ENCODE results near the gene CYP24A1.

CYP24A1 gene

DNA sequence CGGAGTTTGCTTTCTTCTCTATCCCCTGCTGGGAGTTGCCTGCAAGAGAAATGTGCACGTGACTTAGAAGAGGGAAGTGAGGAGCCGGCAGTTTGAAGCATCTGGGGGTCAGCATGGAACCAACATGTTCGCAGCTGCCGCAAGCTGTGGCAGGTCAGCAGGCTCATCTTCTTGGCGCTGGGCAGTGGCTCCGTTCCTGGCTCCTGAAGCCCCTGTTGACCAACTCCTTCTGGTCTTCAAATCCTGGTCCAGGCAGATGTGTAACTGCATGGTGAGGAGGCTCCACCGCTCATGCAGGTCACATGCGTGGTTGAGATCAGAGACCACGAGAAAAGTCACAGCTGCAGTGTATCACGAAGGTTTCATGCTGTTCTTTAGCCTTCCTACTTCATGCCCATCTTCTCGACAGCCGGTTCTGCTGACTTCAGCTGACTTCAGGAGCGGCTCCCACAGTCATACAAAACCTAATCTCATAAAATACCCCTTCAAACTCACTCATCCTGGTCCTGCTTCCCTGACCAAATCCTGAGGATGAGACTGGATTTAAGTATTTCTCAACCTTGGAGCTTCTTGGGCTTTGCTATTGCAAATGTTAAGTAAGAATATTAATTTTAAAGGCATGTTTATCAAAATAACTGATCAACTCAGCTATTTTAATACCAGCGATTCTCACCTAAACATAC is 58.5 kb downstream of the CYP24A1 start:
- DNase-seq (ENCODE audit: low read depth, low spot score) = no peak

DNA sequence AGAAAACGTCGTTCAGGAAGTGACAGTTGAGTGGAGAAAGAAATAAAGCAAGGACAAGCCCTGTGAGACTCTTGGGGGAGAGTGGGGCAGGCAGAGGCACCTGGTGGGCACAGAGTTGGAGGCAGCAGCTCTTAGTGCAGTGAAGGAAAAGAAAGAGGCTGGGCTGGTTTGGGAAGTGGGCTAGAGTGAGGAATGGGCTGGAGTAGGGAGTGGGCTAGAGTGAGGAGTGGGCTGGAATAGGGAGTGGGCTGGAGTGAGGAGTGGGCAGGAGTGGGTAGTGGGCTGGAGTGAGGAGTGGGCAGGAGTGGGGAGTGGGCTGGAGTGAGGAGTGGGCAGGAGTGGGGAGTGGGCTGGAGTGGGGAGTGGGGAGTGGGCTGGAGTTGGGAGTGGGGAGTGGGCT is 59.7 kb downstream of the CYP24A1 start:
- DNase-seq (ENCODE audit: low read depth, low spot score) = no peak

DNA sequence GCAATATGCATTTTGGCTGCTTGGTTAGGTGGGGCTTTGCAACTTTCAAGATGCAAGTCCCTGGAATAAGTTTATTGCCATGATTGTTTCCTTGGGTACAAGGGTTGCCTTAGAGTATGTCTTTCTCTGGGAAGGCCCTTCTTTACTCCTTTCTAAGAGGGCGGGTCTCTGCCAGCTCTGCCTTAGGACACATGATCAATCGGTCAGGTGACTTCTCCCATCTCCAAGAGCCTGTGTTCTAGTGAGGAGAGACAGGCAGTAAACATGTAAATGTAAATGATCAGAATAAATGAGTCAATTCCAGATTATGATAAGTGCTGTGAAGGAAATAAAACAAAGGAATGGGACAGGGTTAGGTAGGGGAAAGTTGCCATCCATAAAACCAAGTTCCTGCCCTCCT is 60.2 kb downstream of the CYP24A1 start:
- no peak for DNase-seq (ENCODE audit: low read depth, low spot score)

DNA sequence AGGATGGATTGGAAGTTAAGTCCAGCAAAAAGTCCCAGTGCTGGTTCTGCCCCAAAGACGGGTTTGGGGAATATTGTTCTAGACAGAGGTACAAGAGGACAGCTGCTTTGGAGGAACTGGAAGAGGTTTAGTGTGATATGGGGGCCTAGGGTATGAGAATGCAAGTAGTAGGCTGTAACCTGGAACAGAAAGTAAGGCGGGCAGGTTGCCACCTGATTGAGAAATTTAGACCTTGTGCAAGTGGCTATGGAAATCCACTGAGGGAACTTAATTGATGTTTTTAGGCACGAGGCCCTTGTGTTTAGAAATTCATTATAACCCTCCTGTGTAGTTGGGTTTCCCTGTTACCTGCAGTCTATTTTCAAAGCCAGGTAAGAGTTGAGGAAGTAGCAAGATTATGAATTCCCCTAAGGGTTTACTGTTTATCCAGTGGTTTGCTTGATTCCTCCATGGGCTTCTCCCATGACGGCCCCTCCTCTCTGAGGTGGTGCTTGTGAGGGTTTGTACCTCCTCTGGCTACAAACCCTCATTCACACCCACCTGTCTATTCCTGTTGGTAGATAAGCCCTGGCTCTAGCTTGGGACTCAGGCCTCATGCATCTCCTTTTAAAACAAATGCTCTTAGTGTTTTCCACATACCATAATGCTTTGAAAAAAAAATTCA is 61.4 kb downstream of the CYP24A1 start:
- no peak for DNase-seq (ENCODE audit: low read depth, low spot score)

DNA sequence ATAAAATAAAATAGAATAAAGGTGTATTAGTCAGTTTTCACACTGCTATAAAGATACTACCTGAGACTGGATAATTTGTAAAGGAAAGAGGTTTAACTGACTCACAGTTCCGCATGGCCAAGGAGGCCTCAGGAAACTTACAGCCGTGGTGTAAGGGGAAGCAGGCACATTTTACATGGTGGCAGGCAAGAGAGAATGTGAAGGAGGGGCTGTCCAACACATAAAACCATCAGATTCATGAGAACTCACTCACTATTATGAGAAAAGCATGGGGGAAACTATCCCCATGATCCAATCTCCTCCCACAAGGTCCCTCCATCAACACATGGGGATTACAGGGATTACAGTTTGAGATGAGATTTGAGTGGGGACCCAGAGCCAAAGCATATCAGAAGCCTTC is 62.3 kb downstream of the CYP24A1 start:
- DNase-seq (ENCODE audit: low read depth, low spot score) = no peak

DNA sequence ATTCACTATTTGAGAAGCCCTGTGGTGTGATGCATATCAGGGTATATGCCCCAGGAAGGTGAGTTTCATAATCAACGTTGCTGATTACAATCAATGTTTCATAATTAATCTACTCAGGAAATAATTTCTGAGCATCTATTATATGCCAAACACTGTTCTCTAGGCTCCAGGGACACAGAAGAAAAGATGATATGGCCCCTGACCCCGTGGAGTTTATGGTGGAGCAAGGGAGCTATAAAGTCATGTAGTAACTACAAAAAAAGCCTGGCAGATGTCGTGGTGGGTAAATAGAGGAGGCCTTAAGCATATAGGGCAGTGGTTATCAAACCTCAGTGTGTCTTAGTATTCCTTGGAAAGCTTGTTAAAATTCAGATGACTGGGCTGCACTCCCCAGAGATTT is 63.3 kb downstream of the CYP24A1 start:
- no peak for DNase-seq (ENCODE audit: low read depth, low spot score)

DNA sequence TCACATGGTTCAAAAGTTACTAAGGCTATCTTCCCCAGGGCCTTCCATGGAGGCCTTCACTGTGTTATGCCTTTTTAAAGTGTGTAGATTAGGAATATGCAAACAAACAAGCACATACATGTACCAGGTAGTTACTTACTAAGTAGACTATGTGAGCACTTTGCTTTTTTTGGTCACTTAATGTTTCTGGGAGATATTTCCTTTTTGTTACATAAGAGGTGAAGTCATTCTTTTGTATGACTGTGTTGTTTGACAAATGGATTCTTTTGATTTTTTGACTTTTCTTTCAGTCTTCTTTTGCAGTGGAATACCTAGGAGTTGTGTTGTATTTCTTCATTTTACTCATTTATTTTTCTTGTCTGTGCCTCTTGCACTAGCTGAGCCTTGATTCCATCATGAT is 63.7 kb downstream of the CYP24A1 start:
- no peak for DNase-seq (ENCODE audit: low read depth, low spot score)

DNA sequence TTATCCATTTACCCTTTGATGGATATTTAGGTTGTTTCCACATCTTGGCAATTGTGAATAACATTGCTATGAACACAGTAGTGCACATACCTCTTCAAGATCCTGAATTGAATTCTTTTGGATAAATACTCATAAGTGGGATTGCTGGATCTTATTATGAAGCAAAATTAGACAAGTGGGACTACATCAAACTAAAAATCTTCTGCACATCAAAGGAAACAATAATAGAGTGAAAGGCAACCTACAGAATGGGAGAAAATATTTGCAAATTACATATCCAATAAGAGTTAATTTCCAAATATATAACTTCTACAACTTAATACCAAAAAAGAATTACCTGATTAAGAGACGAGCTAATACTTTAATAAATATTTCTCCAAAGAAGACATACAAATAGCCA is 65.0 kb downstream of the CYP24A1 start:
- DNase-seq (ENCODE audit: low read depth, low spot score) = no peak

DNA sequence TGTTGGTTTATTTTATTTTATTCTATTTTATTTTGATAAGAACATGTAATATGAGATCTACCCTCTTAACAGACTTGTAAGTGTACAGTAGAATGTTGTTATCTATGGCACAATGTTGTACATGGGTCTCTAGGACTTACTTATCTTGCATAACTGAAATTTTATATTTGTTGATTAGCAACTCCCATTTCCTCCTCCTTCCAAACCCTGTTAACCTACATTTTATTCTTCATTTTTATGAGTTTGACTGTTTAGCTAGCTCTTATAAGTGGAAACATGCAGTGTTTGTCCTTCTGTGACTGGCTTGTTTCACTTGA is 65.5 kb downstream of the CYP24A1 start:
- no peak for DNase-seq (ENCODE audit: low read depth, low spot score)

DNA sequence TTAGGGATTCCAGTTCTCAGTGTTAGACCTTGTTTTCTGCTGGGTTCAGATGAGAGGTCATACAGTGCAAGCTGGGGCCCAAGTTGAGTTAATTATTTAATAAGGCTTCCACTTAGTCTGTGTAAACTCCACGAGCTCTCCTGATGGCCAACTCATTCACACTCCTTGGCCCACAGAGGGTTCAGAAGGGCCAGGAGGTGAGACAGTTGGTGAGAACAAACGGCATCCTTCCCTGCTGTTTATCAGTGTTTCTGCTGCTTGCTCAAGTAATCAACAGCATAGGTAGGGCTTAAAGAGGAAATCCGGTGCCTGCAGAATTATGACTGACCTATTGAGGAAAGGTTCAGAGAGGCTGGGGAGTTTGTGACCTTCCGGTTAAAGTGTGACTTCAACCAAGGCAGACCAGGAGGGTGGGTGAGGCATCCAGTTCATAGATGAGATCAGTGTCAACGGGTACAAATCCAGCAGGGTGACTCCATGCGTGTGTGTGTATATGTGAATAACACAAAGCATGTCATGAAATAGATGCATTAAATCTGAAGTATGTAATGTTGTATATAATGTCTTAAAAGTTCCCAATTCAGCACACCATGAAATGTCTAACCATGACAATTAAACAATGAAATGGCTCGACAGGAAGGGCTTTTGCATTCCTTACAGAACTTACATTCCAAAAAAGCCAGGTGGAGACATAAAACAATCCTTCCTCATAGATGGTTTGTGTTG is 66.0 kb downstream of the CYP24A1 start:
- DNase-seq (ENCODE audit: low read depth, low spot score) = no peak

DNA sequence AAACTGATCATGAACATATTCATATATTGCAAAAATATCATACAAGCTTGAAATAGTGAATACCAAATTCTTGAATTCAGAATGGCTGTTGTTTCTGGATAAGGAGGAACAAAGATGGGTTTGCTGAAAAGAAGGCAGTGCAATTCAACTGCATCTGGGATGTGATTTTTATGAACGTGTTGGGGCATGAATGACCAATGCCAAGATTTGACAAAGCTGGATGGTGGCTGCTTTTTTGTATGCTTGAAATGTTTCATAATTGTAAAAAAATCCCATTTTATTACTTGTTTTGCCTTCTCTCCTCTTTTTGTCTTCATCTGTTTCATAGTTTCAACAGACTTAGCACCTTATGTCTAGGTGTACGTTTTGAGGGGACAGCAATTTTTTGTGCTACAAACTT is 66.6 kb downstream of the CYP24A1 start:
- DNase-seq (ENCODE audit: low read depth, low spot score) = no peak

DNA sequence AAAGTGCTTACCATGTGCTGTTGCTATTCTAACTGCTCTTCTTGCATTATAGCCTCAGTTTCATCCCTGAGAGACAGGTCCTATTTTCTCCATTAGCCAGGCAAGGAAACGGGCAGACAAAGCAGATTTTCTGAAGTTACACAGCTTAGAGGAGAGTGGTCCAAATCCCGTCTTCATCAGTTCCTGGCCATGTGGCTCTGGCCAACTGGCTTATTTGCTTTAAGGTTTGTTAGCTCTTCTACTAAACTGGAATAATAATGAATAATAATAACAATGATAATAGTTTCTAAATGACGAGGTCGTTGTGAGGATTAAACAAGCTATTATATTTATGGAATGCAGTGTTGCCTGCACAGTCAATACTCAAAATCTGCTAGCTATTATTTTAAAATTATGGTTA is 67.6 kb downstream of the CYP24A1 start:
- DNase-seq (ENCODE audit: low read depth, low spot score) = no peak

DNA sequence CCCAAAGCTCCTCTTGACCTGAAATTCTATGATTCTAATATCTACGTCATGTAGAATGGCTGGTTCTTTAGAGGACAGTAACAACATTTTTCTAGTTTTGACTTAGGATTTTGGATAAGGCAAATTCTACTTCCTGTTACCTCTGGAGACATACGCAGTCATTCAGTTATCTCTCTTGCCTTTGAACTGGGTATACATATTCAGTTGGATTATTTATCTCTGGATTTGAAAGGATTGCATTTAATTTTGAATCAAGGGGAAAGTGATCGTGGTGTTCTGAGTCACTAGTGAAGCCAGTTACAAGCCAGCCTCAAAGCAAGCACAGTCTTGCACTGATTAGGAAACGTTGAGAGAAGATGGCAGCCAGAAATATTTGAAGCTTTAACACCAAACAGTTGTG is 68.1 kb downstream of the CYP24A1 start:
- DNase-seq (ENCODE audit: low read depth, low spot score) = no peak

DNA sequence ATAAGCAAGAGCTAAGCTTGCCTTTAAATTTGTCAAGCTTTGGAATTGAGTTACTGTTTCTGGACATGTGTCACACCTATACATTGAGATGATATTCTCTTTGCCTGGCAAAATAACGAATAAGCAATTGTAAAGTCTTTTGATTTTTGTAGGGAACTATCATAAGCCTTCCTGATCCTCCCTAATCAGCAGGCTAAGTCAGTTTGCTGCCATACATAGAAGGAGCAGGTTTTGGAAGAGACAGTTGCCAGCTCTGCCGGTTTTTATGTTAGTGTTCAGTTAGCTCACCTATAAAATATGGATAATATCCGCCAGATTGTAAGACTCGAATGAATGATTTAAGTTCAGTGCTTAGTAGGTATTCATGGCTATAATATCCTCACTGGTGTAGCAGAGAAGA is 69.0 kb downstream of the CYP24A1 start:
- DNase-seq (ENCODE audit: low read depth, low spot score) = no peak

DNA sequence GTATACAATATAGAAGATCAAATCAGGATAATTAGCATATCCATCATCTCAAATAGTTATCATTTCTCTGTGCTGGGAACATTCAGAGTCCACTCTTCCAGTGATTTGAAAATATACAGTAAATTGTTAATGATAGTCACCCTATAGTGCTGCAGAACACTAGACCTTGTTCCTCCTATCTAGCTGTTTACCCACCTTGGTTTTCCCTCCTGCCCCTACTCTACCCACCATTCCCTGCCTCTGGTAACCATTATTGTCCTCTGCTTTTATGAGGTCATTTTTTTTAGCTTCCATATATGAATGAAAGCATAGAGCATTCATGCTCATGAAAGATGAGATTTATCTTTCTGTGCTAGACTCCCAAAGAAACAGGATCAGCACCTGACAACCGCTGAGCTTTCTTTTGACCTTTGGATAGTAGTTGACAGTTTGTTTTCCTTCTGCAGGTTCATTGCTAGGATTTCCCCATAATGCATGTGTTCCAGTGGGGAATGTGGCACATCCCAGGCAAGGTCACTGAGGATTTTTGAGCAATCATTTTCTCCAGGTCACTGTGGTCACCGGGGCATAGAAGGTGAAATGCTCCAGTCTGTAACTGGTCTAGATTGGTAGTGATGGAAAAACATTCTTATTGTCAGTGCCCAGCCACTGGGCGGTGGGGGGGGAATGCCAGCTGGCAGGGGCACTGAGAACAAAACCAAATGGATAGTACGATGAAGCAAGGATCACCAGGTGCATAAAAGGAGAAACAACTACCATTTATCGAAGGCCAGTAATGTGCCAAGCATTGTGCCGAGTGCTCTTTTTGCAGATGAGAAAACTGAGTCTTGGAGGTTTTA is 69.8 kb downstream of the CYP24A1 start:
- no peak for DNase-seq (ENCODE audit: low read depth, low spot score)
